Activated CD8-positive, alpha-beta T cell treated with anti-CD3 and anti-CD28 coated beads, Interleukin-2, amount 10 ng/mL, durations not matched to agents 7 days and 5 days (primary cell): ENCODE measurements around the gene MBNL1. TPM values are rescaled to one million over a fixed set of nuclear protein-coding genes. Genes with fewer than 3 reads are reported as not detected.
A peak's percentile ranks its signal among the peaks of the same experiment; 100 is the strongest.

Experiments used
- ATAC-seq: fragments of 150-1000 bp; cut with Tn5 transposase; one replicate; pipeline ENCODE4 v1.10.0; 2021; ENCODE audit warnings: moderate library complexity
- CTCF ChIA-PET: fragments of 350-600 bp; sonication (Branson Sonifier 250); formaldehyde crosslinking; loops from one replicate; lab custom pipeline; 2021; ENCODE audit warnings: antibody characterized with exemption; lab: Charles Lee
- POLR2A ChIA-PET: fragments of 350-600 bp; sonication (Branson Sonifier 250); formaldehyde crosslinking; loops from one replicate; lab custom pipeline; 2021; ENCODE audit warnings: antibody characterized with exemption; lab: Charles Lee
- DNase-seq: peaks from one replicate; pipeline ENCODE4 v3.0.0-alpha.2; 2020
- H3K27ac Mint-ChIP-seq: one replicate; pipeline ENCODE4 v1.8.0; 2021; ENCODE audit warnings: mild to moderate bottlenecking, mixed read lengths
- H3K27me3 Mint-ChIP-seq: one replicate; pipeline ENCODE4 v1.8.0; 2021; ENCODE audit warnings: low read depth, mixed read lengths
- H3K36me3 Mint-ChIP-seq: one replicate; pipeline ENCODE4 v1.8.0; 2021; ENCODE audit warnings: low read depth, mixed read lengths
- H3K4me1 Mint-ChIP-seq: one replicate; pipeline ENCODE4 v1.8.0; 2021; ENCODE audit warnings: low read depth, mixed read lengths
- H3K4me3 Mint-ChIP-seq: one replicate; pipeline ENCODE4 v1.8.0; 2021; ENCODE audit warnings: mild to moderate bottlenecking, mixed read lengths
- H3K9me3 Mint-ChIP-seq: one replicate; pipeline ENCODE4 v1.8.0; 2022; ENCODE audit warnings: mixed read lengths; ENCODE audit not compliant: insufficient read depth
- total RNA-seq, 2 experiments: library from RNA; stranded (reverse); gene quantifications; one replicate each; pipeline ENCODE4 v1.2.3, GENCODE V29; 2021

The MBNL1 gene
- total RNA-seq, 2 experiments from 2014 or later, result 469 to 504 TPM

GRCh38 chr3:152272771-152273242, 4.1 kb downstream of the MBNL1 start:
- ATAC-seq, result peak; percentile 12
- peaks cover 41% of the 10 kb centered on the region for H3K4me1 Mint-ChIP-seq
- H3K9me3 Mint-ChIP-seq, result no peaks in the 10 kb centered on the region
- peaks cover 67% of the 10 kb centered on the region for H3K36me3 Mint-ChIP-seq
- POLR2A ChIA-PET, result interaction anchor here (1.0 to 7.0 kb wide), 5 partner anchors 14 to 1072 kb away, joined by 4 to 211 read pairs (median 6); no protein-coding TSS in a partner anchor
- H3K27me3 Mint-ChIP-seq, result no peaks in the 10 kb centered on the region
- CTCF ChIA-PET, result interaction anchor here (0.8 to 5.2 kb wide), 8 partner anchors 9 to 89 kb away, joined by 3 to 27 read pairs (median 4); no protein-coding TSS in a partner anchor
- DNase-seq, result no peak
- peak overlapping the region; percentile 90 for H3K4me3 Mint-ChIP-seq
- H3K27ac Mint-ChIP-seq, result peak overlapping the region; percentile 77

- peak overlapping the region; percentile 13 for H3K27ac Mint-ChIP-seq
- ChIA-PET CTCF (interaction anchor here (1.3 to 5.2 kb wide), 6 partner anchors 8 to 93 kb away, joined by 3 to 27 read pairs (median 8); no protein-coding TSS in a partner anchor), POLR2A (interaction anchor here (0.8 to 1.2 kb wide), 2 partner anchors 33 to 86 kb away, joined by 3 read pairs; no protein-coding TSS in a partner anchor)
- H3K4me1 Mint-ChIP-seq, result peaks cover 71% of the 10 kb centered on the region
- DNase-seq, result no peak
- no peaks in the 10 kb centered on the region for H3K27me3 Mint-ChIP-seq
- ATAC-seq, result peak; percentile 27
- H3K9me3 Mint-ChIP-seq, result no peaks in the 10 kb centered on the region
- H3K36me3 Mint-ChIP-seq, result peaks cover 54% of the 10 kb centered on the region
- peak overlapping the region; percentile 23 for H3K4me3 Mint-ChIP-seq
Observed at GRCh38 chr3:152276681-152277080, 8.0 kb downstream of the MBNL1 start.

- Mint-ChIP-seq H3K4me3 (peak overlapping the region; percentile 9), H3K27me3 (no peaks in the 10 kb centered on the region), H3K4me1 (peaks cover 72% of the 10 kb centered on the region), H3K36me3 (peaks cover 50% of the 10 kb centered on the region), H3K9me3 (no peaks in the 10 kb centered on the region), H3K27ac (peak overlapping the region; percentile 30)
- ChIA-PET POLR2A (no interaction called here), CTCF (interaction anchor here (1.7 to 1.9 kb wide), 2 partner anchors 74 to 93 kb away, joined by 7 to 9 read pairs; no protein-coding TSS in a partner anchor)
- ATAC-seq, result no peak
- no peak for DNase-seq
Observed at GRCh38 chr3:152277198-152277597, 8.5 kb downstream of the MBNL1 start.

GRCh38 chr3:152278756-152279427, 10.2 kb downstream of the MBNL1 start:
- H3K9me3 Mint-ChIP-seq, result no peaks in the 10 kb centered on the region
- H3K4me3 Mint-ChIP-seq, result peak overlapping the region; percentile 47
- no peaks in the 10 kb centered on the region for H3K27me3 Mint-ChIP-seq
- POLR2A ChIA-PET, result interaction anchor here (0.8 to 1.6 kb wide), 4 partner anchors 10 to 74 kb away, joined by 3 to 5 read pairs (median 3); no protein-coding TSS in a partner anchor
- peaks cover 44% of the 10 kb centered on the region for H3K36me3 Mint-ChIP-seq
- CTCF ChIA-PET, result interaction anchor here (1.0 to 4.9 kb wide), 6 partner anchors 9 to 207 kb away, joined by 3 to 24 read pairs (median 4); no protein-coding TSS in a partner anchor
- peaks cover 76% of the 10 kb centered on the region for H3K4me1 Mint-ChIP-seq
- peak overlapping the region; percentile 53 for H3K27ac Mint-ChIP-seq
- DNase-seq (no peak), ATAC-seq (peak; percentile 19)

- peaks cover 74% of the 10 kb centered on the region for H3K4me1 Mint-ChIP-seq
- POLR2A ChIA-PET, result interaction anchor here (0.6 to 1.6 kb wide), 6 partner anchors 10 to 86 kb away, joined by 3 to 5 read pairs (median 3); no protein-coding TSS in a partner anchor
- DNase-seq, result no peak
- no peaks in the 10 kb centered on the region for H3K9me3 Mint-ChIP-seq
- H3K27me3 Mint-ChIP-seq, result no peaks in the 10 kb centered on the region
- peaks cover 39% of the 10 kb centered on the region for H3K36me3 Mint-ChIP-seq
- peak overlapping the region; percentile 44 for H3K27ac Mint-ChIP-seq
- peak; percentile 5 for ATAC-seq
- CTCF ChIA-PET, result interaction anchor here (0.9 to 4.9 kb wide), 8 partner anchors 9 to 208 kb away, joined by 3 to 24 read pairs (median 4); no protein-coding TSS in a partner anchor
- H3K4me3 Mint-ChIP-seq, result peak overlapping the region; percentile 48
Observed at GRCh38 chr3:152279479-152279878, 10.8 kb downstream of the MBNL1 start.

- ChIA-PET CTCF (interaction anchor here (1.1 to 4.9 kb wide), 3 partner anchors 77 to 97 kb away, joined by 3 to 24 read pairs (median 3); no protein-coding TSS in a partner anchor), POLR2A (interaction anchor here (2.1 kb wide), 1 partner anchor 11 kb away, joined by 11 read pairs; the partner anchor contains the start of gene MBNL1)
- Mint-ChIP-seq H3K27me3 (no peaks in the 10 kb centered on the region), H3K4me1 (peaks cover 76% of the 10 kb centered on the region), H3K36me3 (peaks cover 39% of the 10 kb centered on the region), H3K9me3 (no peaks in the 10 kb centered on the region), H3K4me3 (peak overlapping the region; percentile 63), H3K27ac (peak overlapping the region; percentile 75)
- ATAC-seq (no peak), DNase-seq (no peak)
Observed at GRCh38 chr3:152280539-152280938, 11.8 kb downstream of the MBNL1 start.

- peaks cover 76% of the 10 kb centered on the region for H3K4me1 Mint-ChIP-seq
- H3K36me3 Mint-ChIP-seq, result peaks cover 44% of the 10 kb centered on the region
- no peaks in the 10 kb centered on the region for H3K27me3 Mint-ChIP-seq
- H3K27ac Mint-ChIP-seq, result peak overlapping the region; percentile 55
- no peak for DNase-seq
- CTCF ChIA-PET, result interaction anchor here (0.8 to 4.9 kb wide), 10 partner anchors 8 to 255 kb away, joined by 3 to 24 read pairs (median 3); no protein-coding TSS in a partner anchor
- ATAC-seq, result peak; percentile 9
- no peaks in the 10 kb centered on the region for H3K9me3 Mint-ChIP-seq
- peak overlapping the region; percentile 49 for H3K4me3 Mint-ChIP-seq
- POLR2A ChIA-PET, result interaction anchor here (0.9 to 2.1 kb wide), 2 partner anchors 11 to 85 kb away, joined by 3 to 11 read pairs; partner anchors contain the start of gene MBNL1
Observed at GRCh38 chr3:152281133-152281713, 12.5 kb downstream of the MBNL1 start.

- peak overlapping the region; percentile 22 for H3K4me3 Mint-ChIP-seq
Observed at GRCh38 chr3:152282813-152283212, 14.1 kb downstream of the MBNL1 start.

GRCh38 chr3:152283492-152284381, 15.0 kb downstream of the MBNL1 start:
- ChIA-PET CTCF (interaction anchor here (0.7 to 4.9 kb wide), 14 partner anchors 8 to 228 kb away, joined by 3 to 24 read pairs (median 3); no protein-coding TSS in a partner anchor), POLR2A (interaction anchor here (0.6 to 1.5 kb wide), 4 partner anchors 14 to 93 kb away, joined by 3 to 7 read pairs (median 3); partner anchors contain the start of gene MBNL1)
- no peak for ATAC-seq
- H3K27ac Mint-ChIP-seq, result peak overlapping the region; percentile 56
- H3K9me3 Mint-ChIP-seq, result no peaks in the 10 kb centered on the region
- no peak for DNase-seq
- no peaks in the 10 kb centered on the region for H3K27me3 Mint-ChIP-seq
- H3K4me1 Mint-ChIP-seq, result peaks cover 78% of the 10 kb centered on the region
- H3K4me3 Mint-ChIP-seq, result peak overlapping the region; percentile 22
- H3K36me3 Mint-ChIP-seq, result peaks cover 44% of the 10 kb centered on the region

More at GRCh38 chr3:152282813-152283212, 14.1 kb downstream of the MBNL1 start:
- Mint-ChIP-seq H3K27me3 (no peaks in the 10 kb centered on the region), H3K4me1 (peaks cover 77% of the 10 kb centered on the region), H3K36me3 (peaks cover 40% of the 10 kb centered on the region), H3K27ac (no peak overlapping the region), H3K9me3 (no peaks in the 10 kb centered on the region)
- ChIA-PET CTCF (interaction anchor here (0.6 to 4.9 kb wide), 8 partner anchors 10 to 229 kb away, joined by 3 to 24 read pairs (median 3); no protein-coding TSS in a partner anchor), POLR2A (interaction anchor here (0.6 to 1.0 kb wide), 2 partner anchors 26 to 94 kb away, joined by 3 read pairs; no protein-coding TSS in a partner anchor)
- no peak for ATAC-seq
- DNase-seq, result no peak

- no peaks in the 10 kb centered on the region for H3K9me3 Mint-ChIP-seq
Observed at GRCh38 chr3:152284906-152285305, 16.2 kb downstream of the MBNL1 start.

More at GRCh38 chr3:152284906-152285305, 16.2 kb downstream of the MBNL1 start:
- peaks cover 43% of the 10 kb centered on the region for H3K36me3 Mint-ChIP-seq
- ATAC-seq (peak; percentile 81), DNase-seq (no peak)
- no peaks in the 10 kb centered on the region for H3K27me3 Mint-ChIP-seq
- H3K4me1 Mint-ChIP-seq, result peaks cover 75% of the 10 kb centered on the region
- peak overlapping the region; percentile 45 for H3K4me3 Mint-ChIP-seq
- H3K27ac Mint-ChIP-seq, result peak overlapping the region; percentile 83
- CTCF ChIA-PET, result interaction anchor here (0.7 to 3.9 kb wide), 11 partner anchors 9 to 159 kb away, joined by 3 to 24 read pairs (median 4); no protein-coding TSS in a partner anchor
- POLR2A ChIA-PET, result interaction anchor here (0.9 to 1.9 kb wide), 10 partner anchors 10 to 106 kb away, joined by 3 to 7 read pairs (median 4); no protein-coding TSS in a partner anchor
